ENCODE data around the gene WDR4. TPM values are rescaled to one million over a fixed set of nuclear protein-coding genes. Genes with fewer than 3 reads are reported as not detected.
"Not testable (repeated sequence)": the region's sequence is repeated elsewhere in the genome, so short reads cannot be mapped to it uniquely, and the experiment has no call there.

The WDR4 gene, protein sequence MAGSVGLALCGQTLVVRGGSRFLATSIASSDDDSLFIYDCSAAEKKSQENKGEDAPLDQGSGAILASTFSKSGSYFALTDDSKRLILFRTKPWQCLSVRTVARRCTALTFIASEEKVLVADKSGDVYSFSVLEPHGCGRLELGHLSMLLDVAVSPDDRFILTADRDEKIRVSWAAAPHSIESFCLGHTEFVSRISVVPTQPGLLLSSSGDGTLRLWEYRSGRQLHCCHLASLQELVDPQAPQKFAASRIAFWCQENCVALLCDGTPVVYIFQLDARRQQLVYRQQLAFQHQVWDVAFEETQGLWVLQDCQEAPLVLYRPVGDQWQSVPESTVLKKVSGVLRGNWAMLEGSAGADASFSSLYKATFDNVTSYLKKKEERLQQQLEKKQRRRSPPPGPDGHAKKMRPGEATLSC
- 10 to 100 TPM in 1 of 4 donors, 1 to 10 TPM in 3; 8.7 to 13.8 (median 9.6) TPM for polyA plus RNA-seq (ENCODE audit: insufficient read length in 4 of 4)

DNA sequence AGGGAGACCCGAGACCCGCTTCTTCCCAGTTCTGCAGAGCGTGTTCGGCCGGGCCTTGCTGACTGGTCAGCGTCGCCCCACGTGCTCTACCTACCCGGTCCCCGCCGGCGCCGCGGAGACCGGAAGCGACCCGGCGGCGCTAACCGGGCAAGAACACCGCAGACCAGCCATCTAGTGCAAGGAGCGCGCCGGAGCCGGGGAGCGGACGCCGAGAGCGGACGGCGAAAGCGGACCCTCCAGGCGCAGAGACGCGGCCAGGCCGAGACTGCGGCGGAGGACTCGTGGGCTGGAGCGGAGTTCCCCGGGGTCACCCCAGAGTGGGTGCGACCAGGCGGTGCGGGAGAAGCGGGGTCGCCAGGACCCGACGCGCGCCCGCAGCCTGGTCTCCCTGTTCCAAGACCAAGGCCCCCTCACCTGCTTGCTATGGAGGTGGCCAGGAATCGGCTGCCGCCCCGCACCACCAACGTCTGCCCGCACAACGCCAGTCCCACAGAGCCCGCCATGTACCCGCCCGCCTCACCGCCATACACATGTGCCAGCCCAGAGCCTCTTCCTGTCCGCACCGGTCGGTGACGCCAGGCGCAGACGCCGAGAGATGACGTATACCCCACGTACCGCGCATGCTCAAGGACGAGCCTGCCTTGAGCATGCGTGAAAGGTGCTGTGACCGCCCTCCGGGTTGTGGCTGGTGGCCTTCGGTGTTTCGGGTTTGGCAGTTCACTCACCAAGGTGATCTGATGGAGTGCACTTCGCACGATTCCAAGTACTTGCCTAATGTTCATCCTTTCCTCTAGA, at the start of gene WDR4:
Gene WDR4 (minus strand): TSS at position 547 of the 795 bp plus-strand sequence. CDS start 44 bp downstream, at position 503.
- peak; percentile 95 to 99 (median 96) for DNase-seq (ENCODE audit: low read depth in 4 of 4, low spot score in 3 of 4)

DNA sequence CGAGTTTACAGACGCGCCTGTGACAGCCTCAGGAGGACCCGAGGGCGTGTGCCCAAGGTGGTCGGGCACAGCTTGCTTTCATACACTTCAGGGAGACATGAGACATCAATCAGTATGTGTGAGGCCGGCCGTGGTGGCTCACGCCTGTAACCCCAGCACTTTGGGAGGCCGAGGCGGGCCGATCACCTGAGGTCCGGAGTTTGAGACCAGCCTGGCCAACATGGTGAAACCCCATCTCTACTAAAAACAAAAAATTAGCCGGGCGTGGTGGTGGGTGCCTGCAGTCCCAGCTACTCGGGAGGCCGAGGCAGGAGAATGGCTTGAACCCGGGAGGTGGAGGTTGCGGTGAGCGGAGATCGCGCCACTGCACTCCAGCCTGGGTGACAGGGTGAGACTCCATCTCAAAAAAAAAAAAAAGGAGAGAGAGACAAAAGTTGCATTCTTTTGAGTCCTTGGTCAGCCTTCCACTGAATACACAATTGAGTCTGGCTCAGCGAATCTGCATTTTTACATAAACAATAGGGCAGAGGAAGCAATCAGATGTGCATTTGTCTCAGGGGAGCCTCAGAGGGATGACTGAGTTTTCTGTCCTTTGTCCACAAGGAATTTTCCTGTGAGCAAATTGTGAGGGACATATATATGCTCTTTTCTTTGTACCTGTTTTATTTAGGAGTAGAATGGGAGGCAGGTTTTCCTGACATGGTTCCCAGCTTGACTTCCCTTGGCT, 48.3 kb upstream of the WDR4 start:
- not testable (repeated sequence) for DNase-seq (ENCODE audit: low read depth in 4 of 4, low spot score in 3 of 4)

DNA sequence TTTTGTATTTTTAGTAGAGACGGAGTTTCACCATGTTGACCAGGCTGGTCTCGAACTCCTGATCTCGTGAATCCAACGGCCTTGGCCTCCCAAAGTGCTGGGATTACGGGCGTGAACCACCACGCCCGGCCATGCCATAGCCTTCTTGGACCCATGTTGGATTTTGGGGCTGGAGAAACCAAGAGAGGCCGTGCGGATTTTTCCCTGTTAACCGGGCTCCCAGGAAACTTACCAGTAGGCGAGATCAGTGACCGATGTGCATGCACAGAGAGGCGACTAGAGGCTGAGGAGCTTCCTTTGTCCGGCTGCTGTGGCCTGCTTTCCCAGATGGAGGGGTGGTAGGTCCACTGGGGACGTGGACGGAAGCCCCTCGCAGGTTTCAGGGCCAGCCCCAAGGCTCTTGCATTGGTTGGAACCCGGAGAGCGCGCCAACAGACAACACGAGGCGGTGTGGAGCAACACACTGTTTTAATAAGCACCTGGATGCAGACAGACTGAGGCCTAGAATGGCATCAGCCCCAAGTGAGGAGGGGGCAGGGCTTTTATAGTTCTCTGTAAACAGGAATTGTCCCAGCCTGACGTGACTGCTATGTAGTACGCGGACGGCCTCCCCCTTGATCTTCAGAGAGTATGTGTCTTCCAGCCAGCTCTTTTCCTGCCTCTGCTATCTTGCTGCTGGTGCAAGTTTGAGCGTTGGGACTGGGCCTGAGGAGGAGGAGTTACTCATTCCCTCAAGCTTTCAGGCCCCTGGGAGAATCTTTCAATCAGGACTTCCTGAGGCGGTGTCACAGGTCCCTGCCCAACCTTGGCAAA, 46.0 kb upstream of the WDR4 start, which contains the start of gene ERVH48-1:
Gene ERVH48-1 (minus strand): TSS at position 517 of the 813 bp plus-strand sequence. CDS start 6,624 bp downstream, outside the sequence.
- DNase-seq (ENCODE audit: low read depth in 4 of 4, low spot score in 3 of 4) = no peak

DNA sequence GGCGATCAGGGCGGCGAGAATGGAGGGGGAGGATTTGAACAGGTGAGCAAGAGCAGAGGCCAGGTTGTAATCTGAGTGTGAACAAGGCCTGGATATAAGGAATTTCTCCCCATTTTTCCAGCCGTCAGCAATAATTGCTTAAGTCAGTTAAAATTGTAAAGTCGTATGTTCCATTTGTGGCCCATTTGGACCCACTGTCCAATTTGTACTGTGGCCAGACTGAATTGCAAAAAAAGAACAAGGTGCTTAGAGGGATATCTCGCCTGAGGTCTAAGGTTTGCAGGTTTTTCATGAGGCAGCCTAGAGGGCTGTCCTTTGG, 45.1 kb upstream of the WDR4 start:
- no peak for DNase-seq (ENCODE audit: low read depth in 4 of 4, low spot score in 3 of 4)

DNA sequence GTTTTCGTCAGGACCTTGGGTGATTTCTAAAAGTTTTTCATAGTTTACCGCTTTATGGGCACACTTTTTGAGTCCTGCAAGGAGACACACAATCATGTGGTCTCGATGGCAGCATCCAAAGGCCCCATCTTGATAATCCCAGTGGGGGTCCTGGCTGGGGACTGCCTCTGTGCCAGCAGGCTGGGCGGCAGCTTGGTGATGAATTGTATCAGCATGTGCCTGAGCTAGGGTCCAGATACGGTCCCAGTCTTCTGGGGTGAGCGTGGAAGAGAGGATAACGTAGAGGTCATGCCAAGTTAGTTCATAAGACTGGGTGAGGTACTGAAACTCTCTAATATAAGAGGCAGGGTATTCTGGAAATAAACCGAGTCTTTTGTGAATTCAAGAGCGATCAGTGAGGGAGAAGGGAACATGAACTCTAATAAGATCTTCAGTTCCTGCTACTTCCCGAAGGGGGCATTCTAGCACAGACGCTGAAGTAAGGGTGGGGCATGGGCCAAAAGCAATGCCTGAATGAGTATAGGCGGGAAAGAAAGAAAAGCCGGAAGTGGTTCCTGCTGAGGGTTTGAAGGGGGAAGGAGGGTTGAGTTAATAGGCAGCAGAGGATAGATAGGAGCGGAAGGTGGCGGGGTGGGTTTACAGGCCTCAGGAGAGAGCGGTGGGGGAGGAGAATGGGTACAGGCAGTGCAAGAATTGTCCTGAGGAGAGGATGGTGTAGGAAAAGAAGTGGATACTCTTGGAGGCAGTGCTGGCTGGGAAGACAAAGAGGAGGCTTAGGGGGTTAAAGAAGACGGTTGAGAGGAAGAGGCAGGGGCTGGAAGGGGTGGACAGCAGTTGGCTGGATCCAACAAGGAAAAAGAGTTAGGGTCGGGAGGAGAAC, 44.5 kb upstream of the WDR4 start:
- DNase-seq (ENCODE audit: low read depth in 4 of 4, low spot score in 3 of 4) = peak; percentile 66 to 82 (median 77)

DNA sequence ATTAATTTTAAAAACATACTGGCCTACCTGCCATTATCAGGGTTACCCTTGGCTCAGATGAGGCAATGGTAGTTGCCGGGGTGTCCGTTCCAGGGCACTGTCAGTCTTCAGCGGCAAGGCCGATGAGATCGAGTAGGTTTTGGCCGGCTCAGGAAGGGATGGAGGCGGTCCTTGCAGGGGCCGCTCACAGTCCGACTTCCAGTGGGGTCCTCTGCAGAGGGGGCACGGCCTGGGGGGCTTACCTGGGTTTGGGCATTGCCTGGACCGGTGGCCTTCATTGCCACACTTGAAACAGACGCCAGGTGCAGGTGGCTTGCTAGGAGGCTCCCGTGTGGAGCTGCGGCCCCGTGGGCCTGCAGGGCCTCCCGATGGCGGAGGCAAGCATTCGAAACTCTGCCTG, 43.6 kb upstream of the WDR4 start:
- no peak for DNase-seq (ENCODE audit: low read depth in 4 of 4, low spot score in 3 of 4)

DNA sequence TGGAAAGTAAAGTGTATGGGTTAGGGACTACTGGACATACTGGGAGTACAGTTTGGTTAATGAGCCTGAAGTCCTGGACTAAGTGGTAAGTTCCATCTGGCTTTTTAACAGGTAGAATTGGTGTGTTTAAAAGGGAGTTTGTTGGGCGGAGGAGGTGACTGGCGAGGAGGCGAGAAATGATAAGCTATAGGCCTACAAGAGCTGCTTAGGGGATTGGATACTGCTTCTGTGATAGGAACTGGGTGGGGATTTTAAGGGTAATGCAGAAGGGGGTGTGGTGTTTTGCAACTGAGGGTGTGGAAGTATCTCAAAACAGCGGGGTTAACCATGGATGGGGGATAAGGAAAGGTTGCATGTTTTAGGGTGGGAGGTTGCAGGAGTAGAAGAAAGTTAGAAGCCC, 42.6 kb upstream of the WDR4 start:
- DNase-seq (ENCODE audit: low read depth in 4 of 4, low spot score in 3 of 4) = no peak

DNA sequence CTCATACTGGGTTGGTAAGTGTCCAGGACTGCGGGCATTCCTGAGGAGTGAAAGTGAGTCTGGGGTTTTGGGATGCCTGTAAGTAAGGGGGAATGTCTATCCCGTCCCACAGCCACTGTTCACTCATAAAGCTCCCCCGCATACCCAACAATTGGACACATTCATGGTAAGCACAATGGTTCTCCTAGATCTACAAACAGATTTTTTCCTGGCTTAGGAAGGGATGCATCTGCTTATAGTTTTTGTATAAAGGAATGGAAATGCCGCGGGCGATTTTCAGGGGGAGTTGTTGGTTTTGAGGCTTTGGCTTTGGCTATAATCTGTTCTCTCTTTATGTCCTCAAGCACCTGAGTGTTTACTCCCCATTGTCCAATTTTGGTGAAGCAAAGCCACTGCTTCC, 39.0 kb upstream of the WDR4 start:
- DNase-seq (ENCODE audit: low read depth in 4 of 4, low spot score in 3 of 4) = no peak

DNA sequence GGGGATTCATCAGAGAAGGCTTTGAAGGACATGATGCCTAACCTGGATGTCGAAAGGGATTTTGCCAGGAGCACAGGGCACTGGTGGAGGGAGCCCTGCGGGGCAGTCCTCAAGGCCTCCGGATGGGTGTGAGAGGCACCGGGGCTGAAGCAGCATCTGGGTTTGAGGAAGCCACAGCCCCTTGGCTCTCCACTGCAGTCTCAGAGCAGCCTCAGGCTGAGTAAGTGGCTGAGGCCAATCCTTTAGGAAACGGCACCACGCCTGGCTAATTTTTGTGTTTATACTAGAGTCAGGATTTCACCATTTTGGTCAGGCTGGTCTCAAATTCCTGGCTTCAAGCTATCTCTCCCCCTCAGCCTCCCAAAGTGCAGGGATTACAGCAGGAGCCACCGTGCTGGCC, 34.1 kb upstream of the WDR4 start:
- DNase-seq (ENCODE audit: low read depth in 4 of 4, low spot score in 3 of 4) = no peak

DNA sequence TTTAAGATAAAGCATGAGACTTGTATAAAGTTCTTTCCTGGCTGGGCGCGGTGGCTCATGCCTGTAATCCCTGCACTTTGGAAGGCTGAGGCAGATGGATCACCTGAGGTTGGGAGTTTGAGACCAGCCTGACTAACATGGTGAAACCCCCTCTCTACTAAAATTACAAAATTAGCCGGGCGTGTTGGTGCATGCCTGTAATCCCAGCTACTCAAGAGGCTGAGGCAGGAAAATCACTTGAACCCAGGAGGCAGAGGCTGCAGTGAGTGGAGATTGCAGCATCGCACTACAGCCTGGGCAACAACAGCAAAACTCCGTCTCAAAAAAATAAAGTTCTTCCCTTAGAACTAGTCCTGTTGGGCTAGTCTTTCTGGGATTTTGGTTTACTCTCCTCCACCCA, 32.6 kb upstream of the WDR4 start:
- DNase-seq (ENCODE audit: low read depth in 4 of 4, low spot score in 3 of 4) = not testable (repeated sequence)

DNA sequence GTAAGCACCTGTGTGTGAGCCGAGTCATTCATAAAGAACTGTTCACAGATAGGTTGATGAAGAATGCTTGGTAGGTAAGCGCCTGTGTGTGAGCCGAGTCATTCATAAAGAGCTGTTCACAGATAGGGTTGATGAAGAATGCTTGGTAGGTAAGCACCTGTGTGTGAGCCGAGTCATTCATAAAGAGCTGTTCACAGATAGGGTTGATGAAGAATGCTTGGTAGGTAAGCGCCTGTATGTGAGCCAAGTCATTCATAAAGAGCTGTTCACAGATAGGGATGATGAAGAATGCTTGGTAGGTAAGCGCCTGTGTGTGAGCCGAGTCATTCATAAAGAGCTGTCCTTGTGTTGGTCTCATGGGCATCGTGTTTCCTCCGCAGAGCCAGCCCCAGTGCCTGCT, 29.1 kb upstream of the WDR4 start:
- DNase-seq (ENCODE audit: low read depth in 4 of 4, low spot score in 3 of 4) = not testable (repeated sequence)

DNA sequence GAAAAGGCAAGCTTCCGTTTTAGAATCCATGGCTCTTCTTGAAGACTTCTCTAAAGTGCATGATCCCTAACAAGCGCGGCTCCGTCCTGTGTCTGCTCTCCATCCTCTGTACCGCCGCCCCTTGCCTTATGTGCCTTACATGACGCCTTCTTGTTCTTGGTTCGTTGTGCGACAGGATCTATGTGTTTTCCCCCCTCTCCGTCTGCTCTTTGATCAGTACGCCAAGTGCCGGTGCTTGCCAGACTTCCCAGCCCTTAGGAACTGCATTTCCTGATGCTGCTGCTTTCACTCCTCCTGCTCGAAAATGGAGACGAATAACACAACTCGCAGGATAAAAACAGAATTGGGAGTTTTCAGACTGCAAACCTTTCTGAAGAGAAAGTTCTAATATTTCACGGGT, 26.9 kb upstream of the WDR4 start:
- DNase-seq (ENCODE audit: low read depth in 4 of 4, low spot score in 3 of 4) = no peak

DNA sequence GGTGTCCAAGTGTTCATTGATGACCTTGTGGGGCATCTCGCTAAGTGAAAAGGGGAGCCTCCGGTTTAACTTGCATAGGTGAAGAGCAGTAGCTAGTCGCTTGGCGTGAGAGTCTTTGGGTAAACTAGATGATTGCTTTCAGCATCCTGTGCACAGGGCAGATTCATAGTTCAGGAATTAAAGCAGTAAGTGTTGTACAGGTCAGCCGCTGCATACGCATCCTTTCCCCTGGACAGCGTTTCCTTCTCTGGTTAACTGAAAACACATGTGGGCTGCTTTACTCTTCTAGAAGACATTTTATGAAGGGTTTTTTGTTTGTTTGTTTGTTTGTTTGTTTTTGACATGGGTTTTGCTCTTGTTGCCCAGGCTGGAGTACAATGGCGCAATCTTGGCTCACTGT, 25.9 kb upstream of the WDR4 start:
- no peak for DNase-seq (ENCODE audit: low read depth in 4 of 4, low spot score in 3 of 4)

DNA sequence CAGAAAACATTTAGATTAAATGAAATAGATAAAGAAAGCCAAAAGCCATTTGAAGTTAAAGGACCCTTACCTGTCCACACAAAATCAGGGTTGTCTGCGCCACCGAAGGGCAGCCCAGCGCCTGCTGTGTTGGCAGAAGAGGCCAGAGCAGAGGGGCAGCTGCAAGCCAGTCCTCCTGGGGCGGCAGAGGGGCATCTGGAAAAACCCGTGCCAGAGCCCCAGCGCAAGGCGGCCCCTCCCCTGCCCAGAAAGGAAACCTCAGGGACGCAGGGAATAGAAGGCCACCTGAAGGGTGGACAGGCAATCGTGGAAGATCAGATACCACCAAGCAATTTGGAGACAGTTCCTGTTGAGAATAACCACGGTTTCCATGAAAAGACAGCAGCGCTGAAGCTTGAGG, 24.5 kb upstream of the WDR4 start:
- DNase-seq (ENCODE audit: low read depth in 4 of 4, low spot score in 3 of 4) = no peak

DNA sequence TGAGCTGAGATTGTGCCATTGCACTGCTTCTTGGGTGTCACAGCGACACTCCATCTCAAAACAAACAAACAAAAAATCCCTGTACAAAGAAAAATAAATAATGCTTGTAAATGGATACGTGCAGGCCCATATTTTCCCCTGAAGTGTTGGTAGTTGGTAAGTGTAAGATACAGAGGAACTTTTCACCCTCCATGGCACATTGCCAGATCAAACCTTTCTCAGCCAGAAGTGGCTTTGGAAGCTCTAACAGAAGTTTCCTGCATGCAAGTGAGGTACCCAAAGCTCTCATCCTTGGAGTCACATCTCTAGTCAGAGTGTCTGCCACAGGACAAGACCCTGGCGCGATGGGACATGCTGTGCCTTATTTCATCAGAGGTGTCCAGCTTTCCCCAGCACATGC, 21.1 kb upstream of the WDR4 start:
- DNase-seq (ENCODE audit: low read depth in 4 of 4, low spot score in 3 of 4) = no peak

DNA sequence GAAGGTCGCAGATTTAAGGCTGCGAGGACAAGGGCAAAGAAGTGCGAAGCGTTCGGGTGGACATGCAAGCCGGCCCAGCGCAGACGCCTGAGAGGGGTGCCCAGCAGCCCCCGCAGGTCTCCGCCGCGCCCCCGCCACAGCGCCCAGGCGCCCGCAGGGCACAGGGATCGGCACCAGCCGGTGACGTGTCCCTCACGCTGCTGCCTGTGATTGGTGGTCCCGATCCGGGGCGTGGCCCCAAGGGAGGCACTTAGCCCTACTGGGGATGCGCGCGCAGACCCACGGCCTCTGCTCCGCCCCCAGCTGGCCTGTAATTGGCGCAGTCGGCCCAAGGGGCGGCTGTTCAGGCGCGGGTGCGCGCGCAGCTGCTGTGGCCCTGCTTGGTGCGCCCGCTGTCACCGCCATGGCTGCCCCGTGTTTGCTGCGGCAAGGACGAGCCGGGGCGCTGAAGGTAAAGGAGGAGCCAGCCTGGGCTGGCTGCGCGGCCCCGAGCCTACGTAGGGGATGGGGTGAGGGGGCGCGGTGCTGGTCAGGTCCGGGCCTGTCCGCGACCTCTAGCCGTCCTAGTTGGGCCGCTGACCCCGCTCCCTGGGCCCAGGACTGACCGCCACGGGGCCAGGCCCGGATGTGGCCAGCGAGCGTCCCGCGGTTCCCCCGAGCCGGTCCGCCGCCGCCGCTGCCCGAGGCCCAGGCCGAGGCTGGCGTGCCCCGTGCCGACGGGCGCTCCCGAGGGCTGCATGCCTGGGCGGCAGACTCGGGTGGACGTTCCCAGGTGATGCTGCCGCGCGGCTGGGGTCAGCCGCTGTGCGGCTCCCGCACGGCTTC, 13.8 kb upstream of the WDR4 start, which contains the start of gene NDUFV3:
Gene NDUFV3 (plus strand): TSS at position 379 of the 825 bp plus-strand sequence. CDS start 25 bp downstream, at position 404.
- DNase-seq (ENCODE audit: low read depth in 4 of 4, low spot score in 3 of 4) = peak; percentile 97 to 98 (median 98)

DNA sequence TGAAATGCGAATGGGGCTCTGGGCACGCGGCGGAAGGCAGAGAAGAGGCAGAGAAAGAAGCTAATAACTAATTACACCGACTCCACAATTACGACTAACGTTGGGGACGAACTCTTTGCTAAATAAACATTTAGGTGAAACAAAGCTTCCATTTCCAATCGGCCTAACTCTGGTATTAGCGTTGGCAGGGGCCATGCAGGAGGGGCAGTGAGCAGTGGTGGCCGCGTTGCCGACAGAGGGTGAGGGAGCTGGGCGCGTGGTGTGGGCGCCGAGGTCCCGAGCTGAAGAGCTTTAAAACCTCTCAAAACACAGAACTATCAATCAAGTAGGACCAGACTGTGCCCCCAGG, 13.2 kb upstream of the WDR4 start:
- no peak for DNase-seq (ENCODE audit: low read depth in 4 of 4, low spot score in 3 of 4)

DNA sequence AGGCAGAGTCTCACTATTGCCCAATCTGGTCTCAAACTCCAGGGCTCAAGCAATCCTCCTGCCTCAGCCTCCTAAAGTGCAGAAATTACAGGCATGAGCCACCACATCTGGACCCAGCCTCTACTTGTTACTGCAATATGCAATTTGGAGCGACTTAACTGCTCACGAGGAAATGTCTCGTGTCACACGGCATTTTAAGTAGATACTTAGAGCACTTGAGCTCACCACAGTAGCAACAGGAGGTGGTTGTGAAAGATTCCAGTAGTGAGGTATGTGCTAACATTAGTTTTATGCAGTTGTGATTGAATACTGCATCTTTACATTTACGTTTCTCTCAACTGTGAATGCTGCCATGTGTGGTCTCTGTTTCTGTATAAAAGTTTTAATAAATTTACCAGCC, 8.0 kb upstream of the WDR4 start:
- no peak for DNase-seq (ENCODE audit: low read depth in 4 of 4, low spot score in 3 of 4)

Data from right renal pelvis (tissue), 4 donors.